Measurements from ENCODE around the gene KANSL1. TPM values are rescaled to one million over a fixed set of nuclear protein-coding genes. Genes with fewer than 3 reads are reported as not detected.

The KANSL1 gene
- total RNA-seq, 1 donor from 2014 or later: 19.3 TPM

GRCh38 chr17:46082257-46082656 is 111.0 kb downstream of the KANSL1 start:
- DNase-seq (ENCODE audit: low read depth): no peak

GRCh38 chr17:46081018-46081320 is 112.3 kb downstream of the KANSL1 start:
- DNase-seq (ENCODE audit: low read depth): no peak

DNA sequence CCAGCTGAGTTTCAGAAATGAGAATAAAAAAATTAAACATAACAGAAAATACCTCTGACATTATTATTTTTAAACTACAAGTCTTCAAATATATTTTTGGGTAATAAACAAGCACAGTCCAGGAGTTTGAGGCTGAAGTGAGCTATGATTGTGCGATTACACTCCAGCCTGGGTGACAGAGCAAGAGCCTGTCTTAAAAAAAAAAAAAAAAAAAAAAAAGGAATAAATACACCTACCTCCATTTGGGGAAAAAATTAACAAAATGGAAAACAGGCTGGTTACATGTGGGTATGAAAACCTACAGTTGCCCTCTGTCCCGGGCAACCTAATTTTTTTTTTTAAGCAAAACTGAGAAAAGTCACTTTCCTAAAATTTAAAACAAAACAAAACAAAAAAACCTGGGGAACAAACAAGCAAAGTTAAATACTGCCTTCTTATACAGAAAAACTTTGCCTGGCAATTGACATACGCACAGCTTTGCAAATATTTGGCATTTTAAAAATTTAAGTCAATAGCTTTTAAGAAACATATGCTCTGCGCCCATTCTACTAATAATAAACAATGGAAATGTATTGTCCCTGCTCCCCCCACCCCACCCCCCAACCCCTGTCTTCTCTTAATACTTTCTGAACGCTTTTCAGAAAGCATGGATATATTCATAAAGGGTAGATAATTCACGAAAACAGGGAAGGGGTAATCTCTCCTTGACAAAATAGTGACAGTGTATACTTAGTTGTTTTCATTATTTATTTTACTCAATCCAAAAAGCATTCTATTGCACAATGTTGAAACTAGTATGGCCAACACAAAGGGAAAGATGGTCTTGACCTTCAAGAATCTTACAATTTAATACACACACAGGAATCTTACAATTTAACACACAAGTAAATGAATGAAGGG is 112.9 kb downstream of the KANSL1 start:
- no peak for DNase-seq (ENCODE audit: low read depth)

GRCh38 chr17:46078675-46079074 is 114.6 kb downstream of the KANSL1 start:
- DNase-seq (ENCODE audit: low read depth): no peak

- no peak for DNase-seq (ENCODE audit: low read depth)
These were observed 118.7 kb downstream of the KANSL1 start for GRCh38 chr17:46074540-46074939.

- DNase-seq (ENCODE audit: low read depth): peak; percentile 49
These were observed 120.2 kb downstream of the KANSL1 start for GRCh38 chr17:46072998-46073397.

DNA sequence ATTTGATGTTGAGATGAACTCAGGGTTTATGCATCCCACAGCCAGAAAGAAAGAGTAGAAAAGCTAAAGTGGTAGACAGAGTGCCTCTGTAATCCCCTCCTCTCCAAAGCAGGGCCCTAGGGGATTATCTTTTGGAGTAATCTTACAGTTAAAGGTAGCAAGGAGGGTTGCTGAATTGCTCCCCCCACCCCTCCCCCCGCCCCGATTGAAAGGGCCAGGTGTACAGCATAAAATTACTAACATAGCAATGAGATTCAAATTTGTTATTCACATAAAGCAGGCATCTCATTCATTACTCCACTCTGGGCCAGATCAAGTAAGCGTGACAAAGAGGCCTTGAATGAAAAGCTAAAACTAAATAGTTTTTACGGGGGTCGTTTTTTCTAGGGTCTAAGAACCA is 121.4 kb downstream of the KANSL1 start:
- peak; percentile 26 for DNase-seq (ENCODE audit: low read depth)

DNA sequence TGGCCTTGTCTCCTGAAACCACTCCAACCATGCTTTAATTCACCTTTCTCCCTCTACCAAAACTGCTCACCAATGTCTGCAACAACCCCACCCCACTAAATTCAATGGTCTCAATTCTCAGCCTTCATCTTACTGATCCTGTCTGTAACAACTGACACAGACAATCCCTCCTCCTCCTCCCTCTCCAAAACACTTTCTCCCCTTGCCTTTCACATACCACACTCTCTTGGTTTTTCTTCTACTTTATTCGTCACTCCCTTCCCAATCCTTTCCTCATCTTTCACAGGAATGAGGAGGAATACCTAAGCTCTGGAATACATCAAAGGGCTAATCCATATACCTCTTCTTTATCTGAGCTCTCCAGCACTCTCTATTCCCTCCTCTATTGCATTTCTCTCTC is 128.8 kb downstream of the KANSL1 start:
- no peak for DNase-seq (ENCODE audit: low read depth)

- DNase-seq (ENCODE audit: low read depth): peak; percentile 80
These were observed 130.0 kb downstream of the KANSL1 start for GRCh38 chr17:46063241-46063640.

GRCh38 chr17:46061435-46061834 is 131.8 kb downstream of the KANSL1 start:
- no peak for DNase-seq (ENCODE audit: low read depth)

DNA sequence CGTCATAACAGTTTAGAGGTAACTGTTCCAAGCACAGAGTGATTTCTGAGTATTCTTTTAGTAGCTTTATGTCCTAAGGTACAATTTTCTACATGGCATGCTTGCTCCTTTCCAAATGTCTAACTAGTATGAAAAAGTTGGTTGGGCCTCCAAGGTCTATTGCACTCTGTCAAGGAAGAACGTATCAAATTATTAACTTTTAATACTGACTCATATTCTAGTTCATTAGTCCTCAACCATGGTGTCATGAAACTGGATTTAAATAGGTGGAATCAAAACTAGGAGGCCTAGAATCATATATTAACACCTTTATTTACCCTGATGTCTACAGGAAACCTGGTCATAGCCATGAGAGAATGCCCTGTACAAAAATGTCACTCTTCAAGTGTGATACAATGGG is 132.8 kb downstream of the KANSL1 start:
- no peak for DNase-seq (ENCODE audit: low read depth)

DNA sequence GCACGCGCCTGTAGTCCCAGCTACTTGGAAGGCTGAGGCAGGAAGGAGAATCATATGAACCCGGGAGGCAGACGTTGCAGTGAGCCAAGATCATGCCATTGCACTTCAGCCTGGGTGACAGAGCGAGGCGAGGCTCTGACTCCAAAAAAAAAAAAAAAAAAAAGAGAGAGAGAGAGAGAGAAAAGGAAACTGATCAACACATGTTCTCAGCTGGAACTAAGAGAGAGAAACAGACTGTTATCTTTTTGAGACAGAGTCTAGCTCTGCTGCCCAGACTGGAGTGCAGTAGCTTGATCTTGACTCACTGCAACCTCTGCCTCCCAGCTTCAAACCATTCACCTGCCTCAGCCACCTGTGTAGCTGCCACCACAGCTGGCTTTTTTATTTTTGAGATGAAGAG is 133.7 kb downstream of the KANSL1 start:
- DNase-seq (ENCODE audit: low read depth): no peak

- no peak for DNase-seq (ENCODE audit: low read depth)
These were observed 135.9 kb downstream of the KANSL1 start for GRCh38 chr17:46057366-46057765.

DNA sequence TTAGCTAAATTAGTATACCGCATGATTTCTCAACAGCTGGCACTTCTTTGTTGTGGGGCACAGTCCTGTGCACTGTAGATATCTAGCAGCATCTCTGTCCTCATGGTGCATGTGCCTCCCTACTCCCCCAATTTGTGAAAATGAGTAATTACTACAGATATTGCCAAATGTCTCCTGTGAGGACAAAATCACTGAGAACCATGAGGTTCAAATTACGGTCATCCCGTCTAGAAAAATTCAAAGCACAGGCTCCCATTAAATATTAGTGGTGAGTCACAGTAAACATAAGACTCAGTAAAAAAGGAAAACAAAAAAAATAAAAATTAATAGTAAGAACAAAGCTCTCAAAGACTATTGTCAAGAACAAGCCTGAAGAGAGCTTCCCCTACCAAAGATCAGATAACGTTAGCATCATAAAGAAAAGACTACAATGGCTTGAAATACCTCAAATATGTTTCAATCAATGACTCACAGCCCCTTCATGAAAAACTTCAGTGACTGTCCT is 136.4 kb downstream of the KANSL1 start:
- DNase-seq (ENCODE audit: low read depth): peak; percentile 50

- DNase-seq (ENCODE audit: low read depth): peak; percentile 50
These were observed 139.2 kb downstream of the KANSL1 start for GRCh38 chr17:46053911-46054534.

DNA sequence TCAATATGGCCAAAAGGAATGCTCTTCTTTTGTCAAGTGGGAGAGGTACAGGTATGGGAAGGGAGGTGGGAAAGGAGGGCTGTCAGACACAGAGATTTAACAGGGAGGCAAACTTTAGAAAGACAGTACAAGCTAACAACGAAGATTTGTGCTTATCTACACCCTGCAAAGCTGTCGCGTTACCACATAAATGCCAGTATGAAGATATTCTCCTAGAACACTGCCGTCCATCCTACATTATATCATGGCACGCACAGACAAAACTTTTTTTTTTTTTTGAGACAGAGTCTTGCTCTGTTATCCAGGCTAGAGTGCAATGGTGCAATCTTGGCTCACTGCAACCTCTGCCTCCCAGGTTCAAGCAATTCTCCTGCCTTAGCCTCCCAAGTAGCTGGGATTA is 143.6 kb downstream of the KANSL1 start:
- no peak for DNase-seq (ENCODE audit: low read depth)

- DNase-seq (ENCODE audit: low read depth): no peak
These were observed 145.4 kb downstream of the KANSL1 start for GRCh38 chr17:46047856-46048255.

DNA sequence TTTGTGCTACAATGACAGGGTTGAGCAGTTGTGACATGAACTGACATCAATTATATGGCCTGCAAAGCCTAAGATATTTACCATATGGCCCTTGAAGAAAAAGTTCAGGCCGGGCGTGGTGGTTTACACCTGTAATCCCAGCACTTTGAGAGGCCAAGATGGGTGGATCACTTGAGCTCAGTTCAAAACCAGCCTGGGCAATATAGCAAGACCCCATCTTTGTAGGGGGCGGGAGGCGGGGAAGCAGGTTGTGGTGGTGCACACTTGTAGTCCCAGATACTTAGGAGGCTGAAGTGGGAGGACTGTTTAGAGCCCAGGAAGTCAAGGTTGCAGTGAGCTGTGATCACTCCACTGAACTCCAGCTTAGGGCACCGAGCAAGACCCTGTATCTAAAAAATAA is 145.8 kb downstream of the KANSL1 start:
- DNase-seq (ENCODE audit: low read depth): no peak

DNA sequence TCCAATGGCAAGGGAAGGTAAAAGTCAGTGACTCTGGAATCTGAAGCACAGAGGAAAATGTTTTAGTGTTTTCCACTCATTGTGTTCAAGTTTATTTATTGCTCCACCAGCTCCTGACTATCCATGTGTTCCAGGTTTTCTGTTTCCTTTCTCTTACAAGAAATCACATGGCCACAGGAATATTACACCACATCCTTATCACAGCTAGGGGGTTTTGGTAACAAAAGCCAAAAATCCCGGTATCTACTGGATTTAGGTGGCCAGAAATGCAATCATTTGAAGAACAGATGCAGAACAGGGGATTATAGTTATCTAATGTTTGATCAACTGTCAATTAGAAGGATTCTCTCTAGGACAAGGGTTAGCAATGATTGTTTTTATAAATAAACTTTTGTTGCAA is 146.3 kb downstream of the KANSL1 start:
- no peak for DNase-seq (ENCODE audit: low read depth)

GRCh38 chr17:46045639-46046038 is 147.6 kb downstream of the KANSL1 start:
- no peak for DNase-seq (ENCODE audit: low read depth)

GRCh38 chr17:46044989-46045388 is 148.2 kb downstream of the KANSL1 start:
- no peak for DNase-seq (ENCODE audit: low read depth)

DNA sequence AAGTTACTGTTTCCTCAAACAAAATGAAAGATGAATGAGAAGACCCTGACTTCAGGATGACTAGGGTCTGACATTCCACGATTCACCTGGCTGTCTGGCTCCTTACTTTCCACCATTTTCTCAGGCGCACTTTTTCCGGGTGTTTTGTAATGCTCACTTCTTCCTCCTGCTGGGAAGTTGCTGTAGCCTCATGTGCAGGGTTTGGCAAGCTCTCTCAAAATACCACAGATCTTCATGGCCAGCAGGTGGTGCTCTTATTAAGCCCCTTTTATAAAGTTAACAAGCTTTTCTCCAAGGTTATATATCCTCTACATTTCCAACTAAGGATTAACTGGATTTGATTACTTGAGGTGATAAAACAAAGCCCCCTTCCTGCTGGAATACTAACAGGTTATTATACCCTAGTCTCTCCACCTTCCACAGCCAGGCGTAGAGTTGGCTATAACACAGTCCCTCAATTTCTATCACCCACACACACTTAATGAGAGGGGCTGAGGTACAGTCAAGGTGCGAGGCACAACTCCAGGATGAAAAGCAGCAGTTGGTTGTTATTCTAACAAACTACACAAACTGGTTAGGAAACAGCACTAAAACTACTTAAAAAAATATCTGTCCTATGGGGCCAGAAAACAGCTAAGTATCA is 148.8 kb downstream of the KANSL1 start:
- DNase-seq (ENCODE audit: low read depth): peak; percentile 89
